ENCODE results near the gene POU2F3. TPM values are rescaled to one million over a fixed set of nuclear protein-coding genes. Genes with fewer than 3 reads are reported as not detected.

POU2F3 gene
- total and polyA plus RNA-seq, 2 of the 13 experiments (the other 11 are each of a cell fraction or from before 2014, with no cell fraction given) = not detected

GRCh38 chr11:120303004-120303637, 63.2 kb downstream of the POU2F3 start:
- no peaks in the 10 kb centered on the region for H3K4me1 ChIP-seq (ENCODE audit: insufficient read depth, low read length)
- BruUV-seq (replicated peaks) = no TSS peak
- no peaks in the 10 kb centered on the region for H3K79me2 ChIP-seq (ENCODE audit: insufficient read depth, low read length)
- WGBS (ENCODE audit: low lambda C conversion rate) = 0% methylated on average over 3 of the region's 3 CpGs
- peak; percentile 69 for DNase-seq (ENCODE audit: low spot score)
- H3K27me3 ChIP-seq (ENCODE audit: control insufficient read depth in 1 of 2, insufficient read depth in 2 of 2, low read length in 2 of 2) = peaks cover 0 to 62% of the 10 kb centered on the region in 2 experiments; a peak in 4 of 5 replicates
- FAIRE-seq = peak; percentile 81
- ATAC-seq = peak; percentile 88
- H2AFZ ChIP-seq (ENCODE audit: low read length) = no peak overlapping the region
- intact Hi-C loops (cut with micrococcal nuclease; ENCODE audit: unreplicated experiment) = loop anchor here (1.0 kb wide), 2 partner anchors 68 to 132 kb away; no protein-coding TSS in a partner anchor
- H3K36me3 ChIP-seq (replicated peaks in 1 of 2; ENCODE audit: control insufficient read depth in 1 of 2, insufficient read depth in 2 of 2, low read length in 2 of 2) = no peaks in the 10 kb centered on the region
- no peak overlapping the region for H3K4me2 ChIP-seq (ENCODE audit: low read depth, low read length)
- ChIA-PET POLR2A (interaction anchor here (1.4 kb wide), 1 partner anchor 118 kb away, joined by 3 read pairs; no protein-coding TSS in a partner anchor), CTCF (ENCODE audit: low intra/inter-chr PET ratio, low total read pairs) (interaction anchor here (1.3 to 3.5 kb wide), 4 partner anchors 64 to 134 kb away, joined by 3 to 63 read pairs (median 8); partner anchors contain the start of gene POU2F3)
- H3K9ac ChIP-seq (ENCODE audit: insufficient read depth, low read depth, low read length) = no peak overlapping the region
- no peaks in the 10 kb centered on the region for H3K9me3 ChIP-seq (ENCODE audit: low read length)
- H4K20me1 ChIP-seq (ENCODE audit: insufficient read depth, low read length) = no peaks in the 10 kb centered on the region
- no peak overlapping the region for H3K4me3 ChIP-seq (replicated peaks in 1 of 3; ENCODE audit: insufficient read depth in 1 of 3, low read depth in 2 of 3, low read length in 3 of 3)
- H3K27ac ChIP-seq (ENCODE audit: extremely low read length, insufficient read depth, low read length) = no peak overlapping the region
- in situ Hi-C loops (cut with HindIII; ENCODE audit: extremely low pct_ligation_motif_present, low pct_unique_long_range_greater_than_20kb) = loop anchor here (5.0 kb wide), 1 partner anchor 131 kb away; no protein-coding TSS in a partner anchor
- TF ChIP-seq ZNF407 (CRISPR knock-in tag; IDR thresholded peaks at IDR 0.05; ENCODE audit: not compliant biosample characterization) = no peak
- no peak for TF ChIP-seq ZGPAT (CRISPR knock-in tag; IDR thresholded peaks at IDR 0.05)
- no peak for TF ChIP-seq HDAC2 (CRISPR knock-in tag; IDR thresholded peaks at IDR 0.05)
- TF ChIP-seq CEBPG (CRISPR knock-in tag; IDR thresholded peaks at IDR 0.05) = no peak
- no peak for TF ChIP-seq FOXK1 (CRISPR knock-in tag; IDR thresholded peaks at IDR 0.05; ENCODE audit: borderline replicate concordance, low read depth)
- no peak for TF ChIP-seq ZNF782 (CRISPR knock-in tag; IDR thresholded peaks at IDR 0.05; ENCODE audit: borderline replicate concordance)
- no peak for TF ChIP-seq KDM1A (CRISPR knock-in tag; IDR thresholded peaks at IDR 0.05)
- TF ChIP-seq TEAD3 (CRISPR knock-in tag; optimal IDR thresholded peaks at IDR 0.05; ENCODE audit: borderline replicate concordance) = peak; percentile 65
- TF ChIP-seq HNRNPLL (IDR thresholded peaks at IDR 0.05; ENCODE audit: low read depth, low read length, poor library complexity, severe bottlenecking) = no peak
- no peak for TF ChIP-seq ZNF552 (CRISPR knock-in tag; IDR thresholded peaks at IDR 0.05; ENCODE audit: borderline replicate concordance)
- TF ChIP-seq ZBTB37 (CRISPR knock-in tag; IDR thresholded peaks at IDR 0.05) = no peak
- TF ChIP-seq ZNF253 (CRISPR knock-in tag; IDR thresholded peaks at IDR 0.05; ENCODE audit: borderline replicate concordance) = no peak
